Fibroblast of skin of left biceps (primary cell): ENCODE data around the gene HOXC13.

Source experiments
- DNase-seq, 2 experiments: peaks; one replicate each; pipeline ENCODE4 v3.0.0-alpha.2; 2013; ENCODE audit warnings: low read depth in 2 of 2

Gene HOXC13, protein sequence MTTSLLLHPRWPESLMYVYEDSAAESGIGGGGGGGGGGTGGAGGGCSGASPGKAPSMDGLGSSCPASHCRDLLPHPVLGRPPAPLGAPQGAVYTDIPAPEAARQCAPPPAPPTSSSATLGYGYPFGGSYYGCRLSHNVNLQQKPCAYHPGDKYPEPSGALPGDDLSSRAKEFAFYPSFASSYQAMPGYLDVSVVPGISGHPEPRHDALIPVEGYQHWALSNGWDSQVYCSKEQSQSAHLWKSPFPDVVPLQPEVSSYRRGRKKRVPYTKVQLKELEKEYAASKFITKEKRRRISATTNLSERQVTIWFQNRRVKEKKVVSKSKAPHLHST

DNA sequence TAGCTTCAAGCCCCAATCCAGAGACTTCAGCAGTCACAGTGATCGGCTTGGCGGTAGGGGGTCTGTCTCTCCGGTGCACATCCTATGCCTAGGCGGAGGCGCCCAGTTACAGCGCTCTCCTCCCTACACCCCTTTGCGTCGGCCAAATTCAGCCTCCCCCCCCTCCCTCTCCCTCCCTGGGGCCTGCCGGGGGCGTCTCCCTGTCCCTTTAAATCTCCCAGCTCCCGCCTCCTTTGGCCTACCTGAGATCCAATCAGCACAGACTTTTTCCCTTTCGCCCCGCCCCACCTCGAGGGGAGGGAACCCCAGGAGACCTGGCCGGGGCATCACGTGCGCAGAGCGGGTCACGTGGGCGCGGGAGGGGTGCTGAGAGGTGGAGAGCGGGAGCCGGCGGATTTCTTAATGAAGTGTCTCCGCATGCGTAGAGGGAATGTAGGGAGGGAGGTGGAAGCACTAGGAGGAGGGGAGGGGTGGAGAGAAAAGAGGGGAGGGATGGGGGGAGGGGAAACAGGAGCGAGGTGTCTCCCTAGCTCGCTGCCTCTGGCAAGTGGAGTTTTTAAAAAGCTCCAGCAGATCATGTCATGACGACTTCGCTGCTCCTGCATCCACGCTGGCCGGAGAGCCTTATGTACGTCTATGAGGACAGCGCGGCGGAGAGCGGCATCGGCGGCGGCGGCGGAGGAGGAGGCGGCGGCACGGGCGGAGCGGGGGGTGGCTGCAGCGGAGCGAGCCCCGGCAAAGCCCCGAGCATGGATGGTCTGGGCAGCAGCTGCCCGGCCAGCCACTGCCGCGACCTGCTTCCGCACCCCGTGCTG, at the start of gene HOXC13:
TSS of gene HOXC13 (plus strand) at position 506 of the 815 bp plus-strand sequence. CDS start at position 582, 76 bp downstream.
- DNase-seq, result no peak

DNA sequence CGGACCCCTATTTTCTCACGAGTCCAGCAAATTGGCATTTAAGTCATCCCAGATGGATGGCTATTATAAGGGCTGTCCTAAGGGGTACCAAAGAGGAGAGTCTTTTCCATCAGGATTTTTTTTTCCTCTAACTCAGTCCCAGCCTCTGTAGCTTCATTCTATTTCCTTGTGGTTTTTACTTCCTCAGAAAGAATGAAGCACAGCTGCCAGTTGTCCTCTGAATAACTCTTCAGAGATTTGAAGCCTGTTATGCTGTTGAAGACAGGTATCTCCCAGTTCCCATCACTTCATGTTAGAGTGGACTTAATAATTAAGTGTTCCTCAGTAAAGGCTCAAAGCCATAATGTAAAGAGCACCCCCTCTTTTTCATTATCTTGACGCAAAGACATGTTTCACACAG, 48.5 kb upstream of the HOXC13 start:
- DNase-seq, result no peak

DNA sequence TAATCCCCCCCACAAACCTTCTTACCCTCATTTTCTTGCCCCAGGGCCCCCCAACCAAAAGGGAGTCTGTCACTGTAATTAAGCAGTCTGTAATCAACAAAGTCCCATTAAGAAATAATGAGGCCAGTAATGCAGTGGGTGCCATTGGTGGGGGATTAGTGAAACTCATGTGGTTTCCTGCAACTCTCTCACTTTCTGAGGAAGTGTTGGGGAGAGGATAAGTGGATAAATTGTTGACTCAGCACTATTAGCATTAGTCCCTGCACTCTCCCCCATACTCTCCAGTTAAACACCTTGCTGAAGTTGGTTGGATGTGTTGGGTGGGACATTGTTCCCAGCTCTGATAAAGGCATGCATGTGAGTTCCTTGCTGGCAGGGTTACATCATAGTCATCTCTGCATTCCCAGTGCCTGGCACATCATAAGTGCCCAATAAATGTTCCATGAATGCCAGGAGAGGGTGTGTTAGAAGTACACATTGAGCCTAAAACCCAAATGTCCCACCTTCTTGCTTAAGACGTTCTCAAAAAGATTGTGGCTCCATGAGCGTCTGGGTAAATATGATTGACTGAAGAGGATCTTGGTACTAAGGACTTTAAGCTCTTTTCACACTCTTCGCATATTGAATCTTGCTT, 45.8 kb upstream of the HOXC13 start:
- DNase-seq, result no peak

DNA sequence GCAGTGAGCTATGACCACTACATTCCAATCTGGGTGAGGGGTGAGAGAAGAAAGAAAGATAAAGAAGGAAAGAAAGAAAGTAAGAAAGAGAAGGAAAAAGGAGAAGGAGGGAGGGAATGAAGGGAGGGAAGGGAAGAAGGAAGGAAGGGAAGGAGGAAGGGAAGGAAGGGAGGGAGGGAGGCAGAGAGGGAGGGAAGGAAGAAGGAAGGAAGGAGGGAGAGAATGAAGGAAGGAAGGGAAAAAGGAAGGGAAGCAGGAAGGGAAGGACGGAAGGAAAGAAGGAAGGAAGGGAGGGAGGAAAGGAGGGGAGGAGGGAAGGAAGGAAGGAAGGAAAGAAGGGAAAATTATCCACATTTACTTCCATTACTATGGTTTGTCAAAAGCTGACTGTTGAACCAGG, 39.4 kb upstream of the HOXC13 start:
- no peak for DNase-seq

DNA sequence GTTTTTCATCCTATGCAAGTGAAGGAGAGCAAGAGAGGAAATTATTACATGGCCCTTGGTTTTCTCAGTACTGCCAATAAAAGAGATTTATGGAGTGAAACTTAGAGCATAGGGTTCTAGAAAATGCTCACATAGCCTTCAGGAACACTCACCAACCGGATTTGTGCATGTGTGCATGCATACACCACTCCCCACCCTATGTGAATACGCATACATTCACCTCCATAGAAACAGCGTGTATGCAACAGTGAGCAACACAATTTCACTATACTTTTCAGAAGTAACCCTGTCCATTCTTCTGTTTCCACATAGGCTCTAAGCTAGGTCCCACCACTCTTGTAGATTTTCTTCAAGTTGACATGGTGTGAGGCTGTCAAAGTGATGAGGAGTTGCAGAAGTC, 31.5 kb upstream of the HOXC13 start:
- no peak for DNase-seq

DNA sequence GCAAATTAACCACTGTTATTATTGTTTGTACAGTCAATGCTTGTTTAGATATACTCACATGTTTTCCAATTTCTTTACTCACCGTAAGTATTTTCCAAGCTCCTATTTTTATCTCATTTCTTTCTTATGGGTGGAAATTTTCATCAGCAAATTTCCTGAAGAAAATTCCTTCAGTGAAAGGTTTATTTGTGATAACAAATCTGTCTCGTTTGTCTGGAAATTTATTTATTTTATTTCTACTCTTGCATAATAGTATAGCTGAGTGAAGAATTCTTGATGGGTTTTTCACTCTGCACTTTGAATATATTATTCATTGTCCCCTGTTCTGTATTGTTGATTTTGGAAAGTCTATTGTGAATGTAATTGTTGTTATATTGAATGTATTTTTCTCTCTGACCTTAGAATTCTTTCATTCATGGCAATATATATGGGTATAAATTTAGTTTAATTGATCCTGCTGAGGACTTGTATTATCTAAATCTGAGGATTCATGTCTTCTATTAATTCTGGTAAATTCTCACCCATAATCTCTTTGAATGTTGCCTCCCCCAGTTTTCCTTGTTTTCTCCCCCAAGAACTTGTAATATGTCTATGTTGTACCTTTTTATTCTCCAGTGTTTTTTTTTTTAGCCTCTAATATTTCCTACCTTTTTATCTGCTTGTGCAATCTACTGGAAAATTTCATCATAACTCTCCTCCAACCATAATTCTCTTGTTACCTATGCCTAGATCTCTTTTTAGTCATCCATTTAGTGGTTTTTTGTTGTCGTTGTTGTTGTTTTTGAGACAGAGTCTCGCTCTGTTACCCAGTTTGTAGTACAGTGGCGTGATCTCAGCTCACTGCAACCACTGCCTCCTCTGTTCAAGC, 21.6 kb upstream of the HOXC13 start:
- no peak for DNase-seq

DNA sequence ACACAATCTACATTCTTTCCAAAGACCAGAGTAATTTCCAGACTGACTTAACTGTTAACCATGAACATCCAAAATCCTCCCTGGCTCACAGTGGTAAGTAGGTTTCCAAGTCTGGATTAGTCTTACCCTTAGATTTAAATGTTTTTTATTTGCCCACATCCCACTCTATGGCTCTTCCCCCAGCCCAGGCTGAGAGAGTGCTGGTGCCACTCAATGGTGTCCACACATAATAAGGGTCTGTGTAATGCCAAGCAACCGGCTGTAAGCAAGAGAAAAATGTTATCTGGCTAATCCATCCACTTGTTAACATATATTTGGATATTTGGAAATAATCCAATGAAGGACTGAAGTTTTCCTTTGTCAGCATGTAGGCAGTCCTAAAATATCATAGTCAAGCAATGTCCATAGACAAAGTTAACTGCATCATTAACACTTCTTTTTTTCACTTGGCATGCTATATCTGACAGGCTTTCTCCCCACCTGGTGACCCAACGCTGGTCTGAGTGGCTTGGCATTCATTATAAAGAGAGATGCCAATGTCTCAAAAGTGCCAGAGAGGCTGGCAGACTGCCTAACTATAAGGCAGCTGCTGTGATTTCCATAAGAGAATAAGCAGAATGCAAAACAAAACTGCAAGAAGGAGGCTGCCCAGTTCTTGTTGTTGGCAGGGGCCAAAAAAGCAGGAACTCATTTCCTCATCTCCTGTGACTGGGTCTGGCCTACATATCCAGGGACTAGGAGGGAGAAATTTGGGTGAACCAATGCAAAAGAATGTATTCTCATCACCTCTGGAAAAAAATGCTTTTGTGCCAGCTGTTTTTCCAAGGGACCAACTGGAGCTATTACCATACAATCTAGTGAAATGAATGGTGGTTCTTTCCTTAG, 13.9 kb upstream of the HOXC13 start:
- DNase-seq, result no peak

DNA sequence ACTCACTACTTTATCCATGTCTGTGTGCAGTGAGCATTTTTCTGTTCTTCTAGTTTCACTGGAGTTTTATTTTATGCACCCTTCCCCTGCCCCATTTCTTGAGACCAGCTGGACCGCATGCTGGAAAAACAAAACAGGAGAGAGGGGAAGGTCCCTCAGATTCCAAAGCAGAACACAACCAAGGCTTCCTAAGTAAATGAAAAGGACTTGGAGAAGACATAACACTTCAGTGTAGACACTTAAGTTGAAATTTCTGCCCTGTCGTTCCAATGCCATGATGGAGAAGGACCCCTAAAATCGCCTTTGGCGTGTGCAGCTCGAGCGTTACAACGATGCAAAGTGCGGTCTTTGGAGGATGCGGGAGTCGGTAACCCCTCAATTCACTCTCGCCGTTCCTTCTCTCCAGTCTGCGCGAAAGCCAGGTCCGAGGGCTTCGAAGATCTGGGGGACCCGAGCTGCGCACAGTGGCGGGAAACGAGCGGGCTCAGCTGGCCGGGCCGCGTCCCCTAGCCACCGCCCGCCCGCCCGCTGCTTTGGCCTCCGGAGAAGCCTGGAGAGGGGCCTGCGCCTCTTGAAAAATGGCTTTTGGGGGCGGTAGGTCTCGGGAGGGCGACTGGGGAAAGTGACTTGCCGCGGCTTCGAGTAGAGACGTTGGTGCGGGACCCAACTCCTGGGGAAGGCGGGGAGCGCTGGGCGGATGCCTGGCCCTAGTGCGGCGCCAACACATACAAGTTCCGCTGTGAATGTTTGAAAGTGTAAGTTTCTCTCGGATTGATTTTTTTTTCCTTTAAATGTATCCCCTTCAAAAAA, 11.2 kb upstream of the HOXC13 start:
- DNase-seq, result no peak

DNA sequence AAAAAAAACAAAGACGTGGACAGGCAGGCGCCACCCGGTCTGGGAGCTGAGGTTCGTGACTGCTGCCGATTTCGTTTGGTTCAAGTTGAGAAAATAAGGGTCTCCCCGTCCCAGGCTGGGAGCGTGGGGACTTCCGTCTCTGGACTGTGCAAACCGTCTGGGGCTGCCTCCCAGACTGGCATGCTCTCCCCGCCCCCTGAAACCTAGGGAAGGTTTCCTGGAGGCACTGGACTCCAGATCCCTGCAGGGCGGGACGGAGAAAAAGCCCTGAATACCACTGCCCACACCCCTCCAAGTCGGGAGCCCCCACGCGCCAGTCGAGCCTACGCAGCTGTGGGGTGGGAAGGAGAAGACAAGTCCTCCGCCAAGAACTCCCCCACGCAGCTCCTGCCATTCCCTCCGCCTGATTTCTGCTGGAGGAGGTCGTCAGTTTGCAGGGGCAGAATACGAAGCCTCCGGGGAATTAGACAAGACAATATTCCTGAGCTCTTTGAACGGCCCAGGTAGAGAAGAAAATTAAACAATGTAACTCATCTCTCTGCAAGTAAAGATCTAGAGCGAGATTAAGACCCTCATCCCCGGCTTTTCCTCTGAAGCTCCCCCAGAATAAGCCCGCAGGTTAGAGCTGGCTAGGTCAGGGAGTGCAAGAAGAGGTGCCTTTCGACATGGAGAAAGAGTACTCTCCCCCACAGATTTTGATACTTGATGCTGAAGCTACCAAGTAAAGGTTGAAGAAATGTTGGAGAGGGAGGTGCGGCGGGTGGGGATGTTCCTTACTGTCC, 10.4 kb upstream of the HOXC13 start:
- no peak for DNase-seq

DNA sequence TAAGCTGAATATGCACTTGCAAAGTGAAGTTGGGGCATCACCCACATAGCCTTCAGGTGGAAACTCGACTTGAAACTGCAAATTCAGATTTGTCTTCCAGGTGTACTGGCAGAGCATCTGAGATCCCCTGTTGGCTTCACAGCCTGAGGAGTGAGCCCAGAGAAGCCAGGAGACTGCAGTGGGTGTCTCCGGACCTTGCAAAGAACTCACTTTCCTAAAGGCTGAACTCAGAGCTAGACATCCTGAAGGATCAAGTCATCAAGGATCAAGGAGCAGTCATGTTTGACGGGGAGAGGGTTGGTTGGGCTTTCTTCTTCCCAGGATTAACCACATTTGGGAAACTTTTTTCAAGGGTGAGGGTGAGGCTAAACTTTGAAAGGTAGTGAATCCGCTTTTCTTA, 9.1 kb upstream of the HOXC13 start:
- DNase-seq, result no peak

DNA sequence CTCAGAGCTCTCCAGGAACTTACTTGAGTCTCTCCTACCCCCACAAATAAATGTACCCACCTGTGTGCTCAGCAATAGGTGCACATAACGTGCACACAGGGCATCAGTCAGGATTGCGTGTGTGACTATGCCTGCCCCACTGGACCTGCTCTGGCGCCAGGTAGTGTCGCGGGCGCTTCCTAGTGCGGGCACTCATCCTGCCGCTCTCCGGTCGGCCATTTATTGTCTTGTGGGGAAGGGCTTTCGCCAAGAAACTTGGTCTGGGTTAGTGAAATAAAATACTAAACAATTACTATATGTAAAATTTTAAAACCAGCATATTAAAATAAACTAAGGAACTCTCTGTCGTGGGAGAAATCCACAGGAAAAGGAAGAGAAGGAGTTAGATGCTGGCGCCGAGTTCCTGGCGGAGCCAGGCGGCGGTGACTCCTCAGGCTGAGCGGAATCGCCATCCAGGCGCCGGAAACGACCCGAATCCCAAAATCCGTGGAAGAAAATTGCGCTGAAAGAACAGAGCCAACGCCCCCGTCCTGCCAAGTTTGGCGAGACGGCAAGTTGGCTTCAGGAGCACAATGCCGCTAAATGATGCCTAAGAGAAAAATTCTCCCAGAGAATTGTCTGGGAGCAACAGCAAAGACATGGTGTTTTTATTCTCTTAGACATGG, 7.9 kb upstream of the HOXC13 start:
- DNase-seq, result no peak

DNA sequence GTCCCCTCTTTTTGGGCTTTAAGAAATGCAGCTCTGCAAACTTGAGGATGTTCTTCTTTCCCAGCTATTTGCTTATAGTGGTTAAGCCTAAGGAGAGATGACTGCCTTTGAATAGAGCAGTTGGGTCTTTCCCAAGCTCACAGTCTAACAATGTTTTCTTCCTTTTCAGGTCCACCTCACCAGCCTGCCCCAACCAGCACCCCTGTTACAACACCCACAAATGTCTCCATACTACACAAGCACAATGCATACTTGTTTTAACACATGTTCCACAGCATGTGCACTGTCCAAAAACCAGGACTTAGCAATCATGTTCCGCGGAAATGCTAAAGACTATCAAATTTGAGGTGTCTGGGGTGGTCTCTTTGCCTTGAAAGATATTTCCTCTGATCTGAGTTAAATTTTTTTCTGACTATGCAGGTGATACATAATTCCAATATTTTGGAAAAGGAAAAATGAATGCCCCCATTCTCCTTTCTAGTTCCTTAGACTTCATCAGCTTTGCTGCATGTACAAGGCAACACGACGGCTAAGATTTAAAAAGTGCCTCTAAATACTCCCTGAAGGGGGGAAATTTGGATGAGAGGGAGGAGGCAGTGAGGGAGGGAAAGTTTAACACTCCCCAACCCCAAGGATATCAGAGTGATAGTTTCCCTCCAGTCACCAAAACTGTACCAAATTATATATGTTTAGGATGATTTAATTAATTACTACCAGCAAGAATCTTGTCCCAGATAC, 6.6 kb upstream of the HOXC13 start:
- no peak for DNase-seq

DNA sequence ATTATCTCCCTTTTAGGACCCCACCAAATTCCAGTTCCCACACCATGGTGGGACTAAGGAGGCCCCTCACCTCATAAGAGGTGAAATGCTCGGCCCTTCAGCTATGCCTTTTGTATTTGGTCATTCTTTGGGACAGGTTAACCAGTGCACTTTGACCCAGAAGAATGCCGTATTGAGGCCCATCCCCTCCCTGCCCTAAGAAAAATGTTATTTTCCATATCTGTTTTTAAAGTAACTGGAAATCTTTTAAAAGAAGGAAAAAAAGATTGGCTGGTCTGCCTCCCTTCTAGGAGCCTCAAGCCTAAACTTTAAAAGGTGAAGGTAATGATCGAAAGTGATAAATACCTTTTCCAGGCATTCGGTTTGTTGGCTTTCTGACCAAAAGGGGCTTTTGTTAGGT, 5.7 kb upstream of the HOXC13 start:
- no peak for DNase-seq

DNA sequence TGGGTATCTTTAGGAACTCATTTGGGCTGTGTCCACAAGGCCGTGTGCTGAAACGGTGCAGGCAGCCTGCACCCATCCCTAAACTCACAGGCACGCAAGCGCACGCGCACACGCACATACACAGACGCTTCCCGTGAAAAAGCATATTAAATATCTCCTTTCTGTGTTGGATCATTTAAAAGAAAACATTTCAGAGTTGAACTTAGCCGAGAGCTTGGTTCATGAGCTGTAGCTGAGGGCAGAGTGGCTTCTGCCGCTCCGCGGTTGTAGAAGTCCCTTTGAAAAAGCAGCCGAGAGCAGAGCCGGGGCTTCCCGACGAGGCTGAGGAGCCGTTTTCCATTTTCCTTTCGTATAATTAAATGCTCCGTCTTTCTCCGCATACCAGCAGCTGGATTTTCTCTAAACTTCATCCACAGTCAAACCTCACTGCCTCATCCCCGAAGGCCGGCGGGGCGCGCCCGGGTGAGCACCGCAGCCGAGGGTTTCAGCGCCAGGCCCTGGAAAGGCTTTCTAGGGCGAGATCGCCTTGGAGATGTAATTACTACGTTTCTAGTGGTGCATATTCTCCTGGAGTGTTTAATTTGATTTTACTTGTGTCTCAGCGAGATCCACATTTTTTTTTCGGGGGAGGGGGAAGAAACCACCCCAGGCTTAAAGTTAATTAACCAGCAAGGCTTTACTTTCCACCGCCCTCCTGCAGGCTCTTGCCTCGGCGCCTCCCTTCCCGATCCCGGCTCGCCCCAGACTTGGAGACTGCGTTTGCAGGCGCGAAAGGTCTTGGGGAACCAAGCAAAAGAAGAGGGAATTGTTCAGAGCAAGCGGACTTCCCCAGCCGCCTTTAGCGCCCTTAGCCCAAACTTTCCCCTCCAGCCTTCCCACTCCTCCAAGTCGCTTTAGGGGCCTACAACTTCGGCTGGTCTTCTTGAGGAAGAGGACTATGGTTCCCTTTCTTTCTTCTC, 3.0 kb upstream of the HOXC13 start:
- DNase-seq, result no peak

DNA sequence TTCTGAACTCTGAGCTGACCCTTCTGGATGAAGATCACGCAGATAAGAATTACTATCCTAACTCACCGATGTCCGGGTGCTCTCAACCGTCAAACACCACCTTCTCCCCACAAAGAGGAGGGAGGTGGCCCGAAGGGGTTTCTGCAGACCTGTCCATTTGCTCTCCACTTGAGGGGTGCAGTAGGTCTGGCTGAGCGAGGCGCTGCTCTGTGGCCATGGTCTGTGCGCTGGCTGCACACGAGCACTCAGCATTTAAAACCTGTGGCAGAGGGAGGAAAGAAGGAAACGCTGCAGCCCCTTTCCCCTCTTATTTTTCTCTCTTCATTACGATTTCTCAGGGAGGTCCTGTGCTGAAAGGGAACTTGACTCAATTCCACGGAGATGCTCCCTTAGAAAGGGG, 1.5 kb upstream of the HOXC13 start:
- no peak for DNase-seq

DNA sequence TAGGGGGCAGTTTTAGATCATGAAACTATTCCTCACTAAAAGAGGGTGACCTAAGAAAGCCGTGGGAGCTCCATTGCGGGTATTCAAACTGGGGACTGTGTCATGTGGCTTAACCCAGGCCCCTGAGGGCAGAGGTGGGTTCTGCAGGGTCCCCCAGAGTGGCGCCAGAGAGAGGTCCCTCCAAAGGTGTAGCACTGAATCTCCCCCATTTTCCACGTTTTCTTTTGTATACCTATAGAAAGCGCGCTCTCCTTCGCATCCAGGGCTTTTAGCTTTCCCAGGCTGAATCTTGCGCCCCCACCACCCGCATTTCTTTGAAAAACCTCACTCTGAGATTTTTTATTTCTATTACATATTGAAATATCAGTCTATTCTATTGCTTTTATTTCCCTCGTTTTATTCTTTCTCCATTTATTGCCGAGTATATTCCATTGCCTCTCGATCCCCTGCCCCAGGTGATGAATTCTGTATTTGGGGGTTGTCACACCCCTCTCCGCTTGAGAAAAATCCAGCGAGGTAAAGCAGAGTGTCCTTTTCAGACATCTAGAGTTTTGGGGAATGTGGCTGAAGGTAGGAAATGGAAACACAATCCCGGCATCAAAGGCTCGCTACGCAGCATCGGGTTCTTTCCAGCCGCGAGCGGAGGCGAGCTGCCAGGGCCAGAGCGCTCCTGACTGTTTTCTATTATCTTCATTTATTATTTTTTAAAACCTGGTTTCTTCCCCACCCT, 870 bp upstream of the HOXC13 start:
- DNase-seq, result no peak
